Mesothelial cell of epicardium (in vitro differentiated cells): ENCODE data around the gene VSX1. TPM values are rescaled to one million over a fixed set of nuclear protein-coding genes. Genes with fewer than 3 reads are reported as not detected.

Experiments
- DNase-seq, 2 experiments: peaks; one replicate each; pipeline ENCODE4 v3.0.0; 2021; ENCODE audit warnings: low spot score in 2 of 2; ENCODE audit not compliant: unreplicated experiment in 2 of 2
- H3K27ac Mint-ChIP-seq: 2 replicates; pipeline ENCODE4 v1.8.0; 2021; ENCODE audit warnings: mixed read lengths
- H3K27me3 Mint-ChIP-seq: 2 replicates; pipeline ENCODE4 v1.8.0; 2021; ENCODE audit warnings: low read depth, mixed read lengths
- H3K36me3 Mint-ChIP-seq: 2 replicates; pipeline ENCODE4 v1.8.0; 2021; ENCODE audit warnings: mixed read lengths
- H3K4me1 Mint-ChIP-seq: 2 replicates; pipeline ENCODE4 v1.8.0; 2021; ENCODE audit warnings: mixed read lengths
- H3K4me3 Mint-ChIP-seq: 2 replicates; pipeline ENCODE4 v1.8.0; 2021; ENCODE audit warnings: mild to moderate bottlenecking, moderate library complexity, mixed read lengths
- H3K9me3 Mint-ChIP-seq: 2 replicates; pipeline ENCODE4 v1.8.0; 2021; ENCODE audit warnings: mixed read lengths
- total RNA-seq: library from RNA; stranded (reverse); gene quantifications from 3 replicates; pipeline ENCODE4 v1.2.1, GENCODE V29; 2021
- TF ChIP-seq, protein P1 (sequence below): fragments of 200-600 bp; sonication (generic); IDR thresholded peaks from one replicate; pipeline ENCODE4 v1.5.0; 2021; ENCODE audit warnings: antibody characterized with exemption; ENCODE audit not compliant: unreplicated experiment

The VSX1 gene
- total RNA-seq, 1 donor from 2014 or later: not detected

DNA sequence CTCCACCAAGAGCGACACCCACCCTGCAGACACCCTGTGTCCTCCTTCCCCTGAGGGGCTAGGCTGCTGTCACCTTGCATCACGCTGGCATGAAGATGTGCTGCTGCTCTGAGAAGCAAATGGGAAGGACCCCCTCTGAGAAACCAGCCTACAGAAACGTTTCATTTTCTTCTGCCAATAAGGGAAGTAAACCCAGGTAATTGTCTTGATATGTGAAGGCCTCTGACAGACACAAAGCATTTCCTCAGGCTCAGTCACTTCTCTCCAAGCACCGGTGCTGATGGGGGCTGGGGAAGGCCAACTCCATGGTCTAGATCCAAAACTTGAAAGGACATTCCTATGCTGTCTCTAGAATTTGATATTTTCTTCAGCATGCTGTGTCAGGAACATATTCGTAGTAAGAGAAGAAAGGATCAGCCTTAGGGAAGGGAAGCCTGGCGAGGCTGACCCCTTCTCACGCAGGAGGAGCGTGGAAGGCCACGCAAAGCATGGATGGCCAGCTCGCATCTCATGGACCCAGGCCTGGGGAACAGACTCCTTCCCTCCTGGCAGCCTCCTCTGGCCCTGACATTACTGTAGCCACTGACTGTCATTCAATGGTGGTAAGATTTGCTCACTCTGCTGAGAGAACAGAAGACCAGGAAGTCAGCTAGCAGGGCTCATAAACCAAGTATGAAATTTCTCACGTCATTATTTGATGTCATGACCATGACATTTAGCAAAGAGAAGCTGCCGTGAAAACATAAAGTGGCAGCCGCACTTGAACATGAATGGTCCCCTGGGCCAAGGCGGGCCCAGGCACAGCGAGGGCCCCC is 44.4 kb downstream of the VSX1 start:
- Mint-ChIP-seq H3K4me1 (peaks cover 40% of the 10 kb centered on the region), H3K4me3 (no peak overlapping the region), H3K9me3 (no peaks in the 10 kb centered on the region), H3K27ac (no peak overlapping the region), H3K27me3 (no peaks in the 10 kb centered on the region), H3K36me3 (no peaks in the 10 kb centered on the region)
- DNase-seq: no peak
- TF ChIP-seq, protein P1, sequence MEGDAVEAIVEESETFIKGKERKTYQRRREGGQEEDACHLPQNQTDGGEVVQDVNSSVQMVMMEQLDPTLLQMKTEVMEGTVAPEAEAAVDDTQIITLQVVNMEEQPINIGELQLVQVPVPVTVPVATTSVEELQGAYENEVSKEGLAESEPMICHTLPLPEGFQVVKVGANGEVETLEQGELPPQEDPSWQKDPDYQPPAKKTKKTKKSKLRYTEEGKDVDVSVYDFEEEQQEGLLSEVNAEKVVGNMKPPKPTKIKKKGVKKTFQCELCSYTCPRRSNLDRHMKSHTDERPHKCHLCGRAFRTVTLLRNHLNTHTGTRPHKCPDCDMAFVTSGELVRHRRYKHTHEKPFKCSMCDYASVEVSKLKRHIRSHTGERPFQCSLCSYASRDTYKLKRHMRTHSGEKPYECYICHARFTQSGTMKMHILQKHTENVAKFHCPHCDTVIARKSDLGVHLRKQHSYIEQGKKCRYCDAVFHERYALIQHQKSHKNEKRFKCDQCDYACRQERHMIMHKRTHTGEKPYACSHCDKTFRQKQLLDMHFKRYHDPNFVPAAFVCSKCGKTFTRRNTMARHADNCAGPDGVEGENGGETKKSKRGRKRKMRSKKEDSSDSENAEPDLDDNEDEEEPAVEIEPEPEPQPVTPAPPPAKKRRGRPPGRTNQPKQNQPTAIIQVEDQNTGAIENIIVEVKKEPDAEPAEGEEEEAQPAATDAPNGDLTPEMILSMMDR: no peak

DNA sequence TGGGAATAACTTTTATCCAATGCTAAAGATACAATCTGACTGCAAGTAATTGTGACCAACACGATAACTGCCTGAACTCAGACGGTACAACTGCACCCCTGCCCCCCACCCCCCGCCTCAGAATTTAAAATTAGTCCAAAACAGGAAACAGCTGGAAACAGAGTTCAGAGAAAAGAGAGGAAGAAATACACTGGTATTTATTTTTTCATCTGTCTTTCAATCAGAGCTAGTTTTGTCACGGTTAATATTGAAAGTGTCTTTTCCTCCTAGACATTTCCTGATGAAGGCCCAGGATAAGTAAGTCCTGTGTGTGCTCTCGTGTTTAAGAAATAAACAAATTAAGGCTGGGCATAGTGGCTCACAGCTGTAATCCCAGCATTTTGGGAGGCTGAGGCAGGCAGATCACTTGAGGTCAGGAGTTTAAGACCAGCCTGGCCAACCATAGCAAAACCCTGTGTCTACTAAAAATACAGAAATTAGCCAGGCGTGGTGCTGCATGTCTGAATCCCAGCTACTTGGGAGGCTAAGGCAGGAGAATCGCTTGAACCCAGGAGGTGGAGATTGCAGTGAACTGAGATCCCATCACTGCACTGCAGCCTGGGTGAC is 45.5 kb downstream of the VSX1 start:
- H3K36me3 Mint-ChIP-seq: no peaks in the 10 kb centered on the region

DNA sequence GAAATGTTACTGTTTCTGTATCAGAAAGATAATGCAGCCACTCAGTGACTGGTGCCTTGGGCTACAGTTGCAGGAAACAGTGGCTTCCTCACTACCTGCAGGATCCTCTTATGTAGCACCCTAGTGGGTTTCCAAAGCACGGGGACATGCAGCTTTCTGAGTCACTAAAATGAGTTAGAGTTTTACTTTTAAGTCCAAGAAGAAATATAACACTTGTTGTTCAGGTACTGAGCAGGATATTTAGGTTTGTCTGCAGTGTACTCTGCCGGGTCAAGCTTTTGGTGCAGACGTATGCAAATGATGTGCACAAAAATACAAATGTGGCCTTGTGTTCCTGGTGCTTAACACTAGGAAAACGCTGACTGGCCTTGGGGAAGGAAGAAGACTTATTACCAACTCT is 46.0 kb downstream of the VSX1 start:
- TF ChIP-seq, protein P1: no peak
- Mint-ChIP-seq H3K9me3 (no peaks in the 10 kb centered on the region), H3K36me3 (no peaks in the 10 kb centered on the region), H3K4me3 (no peak overlapping the region), H3K4me1 (peaks cover 51% of the 10 kb centered on the region), H3K27me3 (no peaks in the 10 kb centered on the region), H3K27ac (no peak overlapping the region)
- no peak for DNase-seq

More for the DNA sequence above, 45.5 kb downstream of the VSX1 start:
- TF ChIP-seq, protein P1: no peak
- Mint-ChIP-seq H3K9me3 (no peaks in the 10 kb centered on the region), H3K4me3 (no peak overlapping the region), H3K27me3 (no peaks in the 10 kb centered on the region), H3K4me1 (peaks cover 46% of the 10 kb centered on the region), H3K27ac (no peak overlapping the region)
- DNase-seq: no peak

DNA sequence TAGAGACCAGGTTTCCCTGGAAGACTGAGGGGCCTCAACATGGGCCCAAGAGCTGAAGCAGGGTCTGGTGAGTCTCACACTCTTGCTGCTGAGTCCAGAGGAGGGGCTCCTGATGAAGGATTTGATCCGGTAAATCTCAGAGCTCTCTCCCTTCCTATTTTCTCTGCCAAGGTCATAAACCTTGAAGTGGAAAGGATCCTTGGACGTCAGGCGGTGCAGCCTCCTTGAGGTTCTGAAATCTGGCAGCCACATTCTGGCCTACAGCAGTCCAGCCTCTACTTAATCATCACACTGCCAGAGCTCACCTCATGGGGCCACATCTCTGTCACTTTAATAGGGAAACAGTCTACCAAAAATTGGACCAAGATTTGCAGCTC is 48.0 kb downstream of the VSX1 start:
- H3K27me3 Mint-ChIP-seq: peaks cover 5% of the 10 kb centered on the region
- no peaks in the 10 kb centered on the region for H3K36me3 Mint-ChIP-seq
- TF ChIP-seq, protein P1: no peak
- H3K9me3 Mint-ChIP-seq: no peaks in the 10 kb centered on the region
- H3K4me1 Mint-ChIP-seq: peaks cover 50% of the 10 kb centered on the region
- DNase-seq: no peak
- H3K27ac Mint-ChIP-seq: no peak overlapping the region
- H3K4me3 Mint-ChIP-seq: no peak overlapping the region

DNA sequence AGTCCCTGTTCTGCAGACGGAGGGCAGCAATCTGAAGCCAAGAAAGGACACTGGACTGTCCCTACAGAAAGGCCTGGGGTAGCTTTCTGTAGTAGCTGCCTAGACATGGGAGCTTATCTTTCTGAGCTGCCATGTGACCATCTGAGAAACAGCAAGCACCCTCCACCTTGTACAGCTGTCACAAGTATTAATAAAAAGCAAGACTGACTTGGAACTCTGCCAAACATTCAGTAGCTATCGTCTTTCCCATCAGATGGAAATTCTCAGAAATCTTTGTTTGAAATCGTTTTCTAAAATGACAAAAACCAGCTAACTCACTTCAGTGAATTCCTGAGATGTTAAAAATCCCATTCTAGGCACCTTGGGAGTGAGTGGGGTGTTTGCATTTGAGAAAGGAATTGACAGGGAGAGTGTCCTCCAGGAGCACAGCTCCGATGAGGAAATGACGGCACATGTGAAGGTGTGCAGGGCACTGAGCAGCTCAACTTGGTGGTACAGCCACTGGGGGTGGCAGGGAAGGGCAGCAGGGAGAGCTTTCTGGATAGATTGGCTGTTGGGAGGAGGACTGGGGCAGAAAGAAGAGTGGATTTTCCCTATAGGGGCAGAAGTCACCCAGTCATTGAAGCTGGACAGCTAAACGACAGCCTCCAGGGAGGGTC is 48.5 kb downstream of the VSX1 start:
- TF ChIP-seq, protein P1: no peak
- Mint-ChIP-seq H3K4me1 (peaks cover 50% of the 10 kb centered on the region), H3K4me3 (no peak overlapping the region), H3K27me3 (peaks cover 8% of the 10 kb centered on the region), H3K27ac (peak overlapping the region; percentile 71), H3K9me3 (no peaks in the 10 kb centered on the region), H3K36me3 (no peaks in the 10 kb centered on the region)
- no peak for DNase-seq
